Spleen (tissue), 11 donors: Measurements from ENCODE around the gene GOLPH3. TPM values are rescaled to one million over a fixed set of nuclear protein-coding genes. Genes with fewer than 3 reads are reported as not detected.

Source experiments
- DNase-seq: peaks from one replicate; pipeline ENCODE4 v3.0.0-alpha.2; 2020
- H3K27ac ChIP-seq, 8 donors: fragments of 200-600 bp; sonication (generic) in 7 of 8; 1 replicate in 4 of 8; 2 replicates in 4 of 8; pipeline versions ENCODE4 v1.5.0 to v1.8.0; 2016 to 2021; ENCODE audit warnings: inconsistent platforms in 4 of 8, mild to moderate bottlenecking in 4 of 8, moderate library complexity in 1 of 8
- H3K27me3 ChIP-seq, 7 donors: fragments of 200-600 bp; sonication (generic) in 6 of 7; replicated peaks in 1 of 7; 1 replicate in 4 of 7; 2 replicates in 3 of 7; pipeline versions ENCODE4 v1.5.0 to v1.8.0; 2016 to 2021; ENCODE audit warnings: inconsistent platforms in 3 of 7, mild to moderate bottlenecking in 1 of 7
- H3K36me3 ChIP-seq, 6 donors: fragments of 200-600 bp; sonication (generic) in 5 of 6; 1 replicate in 4 of 6; 2 replicates in 2 of 6; pipeline versions ENCODE4 v1.5.0 to v1.8.0; 2016 to 2021; ENCODE audit warnings: inconsistent platforms in 2 of 6
- H3K4me1 ChIP-seq, 6 donors: fragments of 200-600 bp; sonication (generic) in 5 of 6; 1 replicate in 3 of 6; 2 replicates in 3 of 6; pipeline versions ENCODE4 v1.5.0 to v1.8.0; 2016 to 2021; ENCODE audit warnings: inconsistent platforms in 3 of 6
- H3K4me3 ChIP-seq, 8 donors: fragments of 200-600 bp; sonication (generic) in 7 of 8; 1 replicate in 4 of 8; 2 replicates in 4 of 8; pipeline versions ENCODE4 v1.5.0 to v1.8.0; 2016 to 2021; ENCODE audit warnings: inconsistent platforms in 4 of 8, mild to moderate bottlenecking in 4 of 8, moderate library complexity in 2 of 8
- H3K9me3 ChIP-seq, 8 donors: fragments of 200-600 bp; sonication (generic) in 7 of 8; 1 replicate in 4 of 8; 2 replicates in 4 of 8; pipeline versions ENCODE4 v1.5.0 to v1.8.0; 2016 to 2021; ENCODE audit warnings: inconsistent platforms in 4 of 8
- CTCF ChIP-seq, 11 experiments: fragments of 200-600 bp in 7 of 11; fragments of 450-650 bp in 4 of 11; sonication (generic) in 4 of 11; IDR thresholded peaks in 8 of 11; conservative IDR thresholded peaks in 3 of 11; 1 replicate in 7 of 11; 2 replicates in 4 of 11; pipeline versions ENCODE4 v1.4.0 to v1.8.0; 2016 to 2021; ENCODE audit warnings: antibody characterized with exemption in 11 of 11, inconsistent platforms in 4 of 11, mild to moderate bottlenecking in 1 of 11
- POLR2A ChIP-seq, 3 donors: fragments of 450-650 bp; IDR thresholded peaks; one replicate each; pipeline ENCODE4 v1.5.1; 2017; ENCODE audit warnings: antibody characterized with exemption in 3 of 3, mild to moderate bottlenecking in 1 of 3
- POLR2AphosphoS5 ChIP-seq, 3 donors: sonication (generic); formaldehyde crosslinking; IDR thresholded peaks; one replicate each; pipeline ENCODE4 v1.5.1; 2017; ENCODE audit warnings: antibody characterized with exemption in 3 of 3
- WGBS, 5 donors: extraction: QIAGEN DNeasy Blood & Tissue Kit in 3 of 5; methylation state at CpG; one replicate each; pipeline versions ENCODE4 v1.1.5 to v1.1.7; 2013 to 2018; 5-methylcytosine and 5-hydroxymethylcytosine counted together
- intact Hi-C: fragments of 100-400 bp; cut with DNase I; formaldehyde crosslinking; loops from one replicate; pipeline ENCODE4 v1.15.0; 2023; ENCODE audit warnings: low total_unique reads
- polyA plus RNA-seq, 3 donors: library from polyadenylated mRNA; stranded (reverse); fragments of 200-250 nt; gene quantifications; one replicate each; pipeline ENCODE4 v1.2.1, GENCODE V29; 2013
- total RNA-seq, 7 donors: library from RNA; depleted of rRNA in 3 of 7; stranded (reverse); fragments of >200 nt in 3 of 7; fragmentation: NEBNext Ultra II Directional in 4 of 7; extraction: Animal tissue kit (Norgen Biotek cat#: 25700) in 4 of 7; gene quantifications; one replicate each; pipeline versions ENCODE4 v1.1.0 to v1.2.1, GENCODE V29; 2016 to 2021
- donor health status: healthy with polysubstance abuse.
- donor health status: DM: no; HTN: no; CAD: no; lungs with moderate emphysema.
- donor health status: DM: no; HTN: no; CAD: no.
- donor health status: Bipolar disorder and iron deficiency.
- donor health status: healthy.
- donor health status: DM: no; HTN: no; CAD: no.
- donor health status: DM: yes; HTN: yes; CAD: no.

GOLPH3 gene
- total and polyA plus RNA-seq, 10 donors: 27.0 to 82.3 (median 69.2) TPM

- 38 to 75% (median 60%) methylated on average over 3 of the region's 3 CpGs for WGBS, 5 donors
Observed at GRCh38 chr5:32147236-32147635, 26.9 kb downstream of the GOLPH3 start.

GRCh38 chr5:32145378-32145777 lies 28.7 kb downstream of the GOLPH3 start:
- WGBS, 5 donors: 36 to 94% (median 82%) methylated on average over 2 of the region's 2 CpGs
- intact Hi-C loops: no loop called here
- peaks cover 19 to 70% (median 47%) of the 10 kb centered on the region in 6 donors for H3K4me1 ChIP-seq

More at GRCh38 chr5:32147236-32147635, 26.9 kb downstream of the GOLPH3 start:
- Histone ChIP-seq H3K9me3 (no peaks in the 10 kb centered on the region), H3K4me3 (no peak overlapping the region), H3K27me3 (no peaks in the 10 kb centered on the region), H3K27ac (no peak overlapping the region), H3K36me3 (peaks cover 0 to 18% (median 3%) of the 10 kb centered on the region in 6 donors), H3K4me1 (peaks cover 26 to 89% (median 56%) of the 10 kb centered on the region in 6 donors)
- DNase-seq: no peak
- intact Hi-C loops: no loop called here
- TF ChIP-seq POLR2AphosphoS5 (IDR thresholded peaks at IDR 0.05) (no peak), CTCF (IDR thresholded peaks at IDR 0.05 in 8 of 11, conservative IDR thresholded peaks at IDR 0.05 in 3 of 11) (no peak), POLR2A (IDR thresholded peaks at IDR 0.05) (no peak)

GRCh38 chr5:32144378-32145207 lies 29.5 kb downstream of the GOLPH3 start:
- TF ChIP-seq CTCF (IDR thresholded peaks at IDR 0.05 in 8 of 11, conservative IDR thresholded peaks at IDR 0.05 in 3 of 11) (no peak), POLR2A (IDR thresholded peaks at IDR 0.05) (no peak), POLR2AphosphoS5 (IDR thresholded peaks at IDR 0.05) (peak in 1 of 3 donors; percentile 15)
- Histone ChIP-seq H3K36me3 (peaks cover 0 to 40% (median 3%) of the 10 kb centered on the region in 6 donors), H3K27ac (peak overlapping the region in 1 of 8 donors; percentile 4), H3K4me1 (peaks cover 19 to 62% (median 45%) of the 10 kb centered on the region in 6 donors), H3K4me3 (no peak overlapping the region), H3K27me3 (no peaks in the 10 kb centered on the region), H3K9me3 (no peaks in the 10 kb centered on the region)
- 87 to 92% (median 90%) methylated on average over 5 of the region's 5 CpGs for WGBS, 5 donors
- no peak for DNase-seq
- intact Hi-C loops: no loop called here

More at GRCh38 chr5:32145378-32145777, 28.7 kb downstream of the GOLPH3 start:
- DNase-seq: no peak
- Histone ChIP-seq H3K27me3 (no peaks in the 10 kb centered on the region), H3K9me3 (no peaks in the 10 kb centered on the region), H3K4me3 (no peak overlapping the region), H3K27ac (peak overlapping the region in 1 of 8 donors; percentile 2), H3K36me3 (peaks cover 0 to 32% (median 3%) of the 10 kb centered on the region in 6 donors)
- TF ChIP-seq POLR2AphosphoS5 (IDR thresholded peaks at IDR 0.05): no peak
- no peak for TF ChIP-seq CTCF (IDR thresholded peaks at IDR 0.05 in 8 of 11, conservative IDR thresholded peaks at IDR 0.05 in 3 of 11)
- no peak for TF ChIP-seq POLR2A (IDR thresholded peaks at IDR 0.05)
